Lower lobe of right lung (tissue), 2 donors: ENCODE data around the gene LRPAP1. TPM values are rescaled to one million over a fixed set of nuclear protein-coding genes. Genes with fewer than 3 reads are reported as not detected.

Experiments
- ATAC-seq, 2 donors: fragments of 200-7000 bp; cut with Tn5 transposase; one replicate each; pipeline ENCODE4 v1.9.1; 2020 to 2022; ENCODE audit warnings: mild to moderate bottlenecking in 2 of 2, moderate library complexity in 2 of 2
- DNase-seq: peaks from one replicate; pipeline ENCODE4 v3.0.0-alpha.2; 2020
- H3K27ac ChIP-seq: fragments of 200-600 bp; one replicate; pipeline ENCODE4 v1.8.0; 2022
- H3K27me3 ChIP-seq: fragments of 200-600 bp; one replicate; pipeline ENCODE4 v1.8.0; 2022; ENCODE audit warnings: low read depth
- H3K36me3 ChIP-seq: fragments of 200-600 bp; one replicate; pipeline ENCODE4 v1.8.0; 2022; ENCODE audit warnings: mild to moderate bottlenecking
- H3K4me1 ChIP-seq: fragments of 200-600 bp; one replicate; pipeline ENCODE4 v1.8.0; 2022
- H3K4me3 ChIP-seq: fragments of 200-600 bp; one replicate; pipeline ENCODE4 v1.8.0; 2022; ENCODE audit warnings: mild to moderate bottlenecking
- H3K9me3 ChIP-seq: fragments of 200-600 bp; one replicate; pipeline ENCODE4 v1.8.0; 2022
- CTCF ChIP-seq: fragments of 200-600 bp; IDR thresholded peaks from one replicate; pipeline ENCODE4 v1.8.0; 2022; ENCODE audit warnings: antibody characterized with exemption, mild to moderate bottlenecking
- intact Hi-C: fragments of 100-400 bp; cut with DNase I; formaldehyde crosslinking; loops from one replicate; pipeline ENCODE4 v1.11.0; 2022
- total RNA-seq: library from RNA; stranded (reverse); fragmentation: NEBNext Ultra II Directional; extraction: Animal tissue kit (Norgen Biotek cat#: 25700); gene quantifications from one replicate; pipeline ENCODE4 v1.2.1, GENCODE V29; 2021
- donor health status: DM: no; HTN: yes; CAD: no; lungs with severe emphysema.

Gene LRPAP1
- total RNA-seq, 1 donor from 2014 or later = 224 TPM

GRCh38 chr4:3473996-3474765 lies 58.0 kb downstream of the LRPAP1 start:
- intact Hi-C loops = no loop called here
- ATAC-seq (no peak), DNase-seq (no peak)
- Histone ChIP-seq H3K36me3 (no peaks in the 10 kb centered on the region), H3K27ac (no peak overlapping the region), H3K9me3 (no peaks in the 10 kb centered on the region), H3K27me3 (peaks cover 18% of the 10 kb centered on the region), H3K4me3 (no peak overlapping the region), H3K4me1 (peaks cover 5% of the 10 kb centered on the region)
- TF ChIP-seq CTCF = no peak

GRCh38 chr4:3473181-3473950 lies 58.9 kb downstream of the LRPAP1 start:
- Histone ChIP-seq H3K4me3 (no peak overlapping the region), H3K27ac (no peak overlapping the region), H3K9me3 (no peaks in the 10 kb centered on the region), H3K4me1 (peaks cover 5% of the 10 kb centered on the region), H3K36me3 (no peaks in the 10 kb centered on the region), H3K27me3 (peaks cover 14% of the 10 kb centered on the region)
- ATAC-seq (no peak), DNase-seq (peak; percentile 34)
- TF ChIP-seq CTCF = no peak
- intact Hi-C loops = no loop called here

- TF ChIP-seq CTCF = no peak
- H3K4me3 ChIP-seq = no peak overlapping the region
- intact Hi-C loops = no loop called here
- no peaks in the 10 kb centered on the region for H3K36me3 ChIP-seq
- H3K27me3 ChIP-seq = peaks cover 13% of the 10 kb centered on the region
- H3K4me1 ChIP-seq = peaks cover 5% of the 10 kb centered on the region
- H3K9me3 ChIP-seq = no peaks in the 10 kb centered on the region
- H3K27ac ChIP-seq = no peak overlapping the region
- peak; percentile 39 for DNase-seq
- no peak for ATAC-seq
These were observed 59.6 kb downstream of the LRPAP1 start for GRCh38 chr4:3472411-3473141.

GRCh38 chr4:3471886-3472285 lies 60.3 kb downstream of the LRPAP1 start:
- Histone ChIP-seq H3K27me3 (peaks cover 9% of the 10 kb centered on the region), H3K9me3 (no peaks in the 10 kb centered on the region), H3K4me3 (no peak overlapping the region), H3K36me3 (no peaks in the 10 kb centered on the region), H3K4me1 (peaks cover 5% of the 10 kb centered on the region), H3K27ac (no peak overlapping the region)
- DNase-seq (peak; percentile 36), ATAC-seq (no peak)
- TF ChIP-seq CTCF = no peak
- intact Hi-C loops = no loop called here

GRCh38 chr4:3471098-3471760 lies 61.0 kb downstream of the LRPAP1 start:
- Histone ChIP-seq H3K9me3 (no peaks in the 10 kb centered on the region), H3K4me3 (no peak overlapping the region), H3K27me3 (peaks cover 14% of the 10 kb centered on the region), H3K27ac (no peak overlapping the region), H3K4me1 (peaks cover 5% of the 10 kb centered on the region), H3K36me3 (no peaks in the 10 kb centered on the region)
- intact Hi-C loops = no loop called here
- peak; percentile 38 for DNase-seq
- no peak for TF ChIP-seq CTCF
- ATAC-seq = no peak
